Retinal pigment epithelial cell (primary cell): ENCODE measurements around the gene RNF4.

ENCODE experiments used
- DNase-seq: peaks from one replicate; pipeline ENCODE4 v3.0.0-alpha.2; 2010; ENCODE audit warnings: low read depth
- H3K4me3 ChIP-seq: 2 replicates; pipeline ENCODE4 v1.5.1; 2011; ENCODE audit warnings: mild to moderate bottlenecking, low read length, control low read depth, moderate library complexity
- TF ChIP-seq, protein P1 (sequence below): conservative IDR thresholded peaks from 2 replicates; pipeline ENCODE4 v1.5.1; 2011; ENCODE audit warnings: low read depth, low read length, control low read depth, inconsistent platforms

The RNF4 gene

DNA sequence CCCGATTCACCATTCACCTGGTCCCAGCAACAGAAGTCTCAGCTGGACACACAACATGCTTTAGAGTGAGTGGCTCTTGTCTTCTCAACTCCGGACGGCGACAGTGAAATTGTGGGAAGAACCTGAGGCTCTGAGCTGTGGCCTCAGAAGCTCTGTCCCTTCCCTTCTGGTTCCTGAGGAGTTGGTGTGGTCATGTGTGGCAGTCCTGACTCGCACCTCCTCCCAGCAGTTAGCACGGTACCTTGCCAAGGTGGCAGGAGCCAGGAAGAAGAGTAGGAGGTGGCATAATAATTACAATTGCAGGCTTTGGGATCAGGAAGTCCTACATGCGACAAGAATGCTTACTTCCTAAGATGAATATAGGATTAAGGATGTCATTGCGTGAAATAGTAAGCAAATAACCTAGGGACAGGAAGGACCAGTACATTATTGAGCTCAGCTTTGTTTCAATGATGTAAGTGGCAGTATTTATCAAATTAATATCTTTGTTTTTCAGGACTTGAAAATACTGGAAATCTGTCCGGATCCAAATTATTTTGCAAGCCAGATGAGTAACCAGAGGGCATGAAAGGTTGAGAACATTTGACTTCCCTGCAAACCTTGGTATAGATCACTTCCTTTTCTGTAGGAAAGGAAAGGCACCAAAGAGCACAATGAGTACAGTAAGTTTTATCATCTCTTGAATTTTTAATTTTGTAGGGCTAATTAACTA, 21.1 kb downstream of the RNF4 start:
- DNase-seq: no peak
- TF ChIP-seq, protein P1, sequence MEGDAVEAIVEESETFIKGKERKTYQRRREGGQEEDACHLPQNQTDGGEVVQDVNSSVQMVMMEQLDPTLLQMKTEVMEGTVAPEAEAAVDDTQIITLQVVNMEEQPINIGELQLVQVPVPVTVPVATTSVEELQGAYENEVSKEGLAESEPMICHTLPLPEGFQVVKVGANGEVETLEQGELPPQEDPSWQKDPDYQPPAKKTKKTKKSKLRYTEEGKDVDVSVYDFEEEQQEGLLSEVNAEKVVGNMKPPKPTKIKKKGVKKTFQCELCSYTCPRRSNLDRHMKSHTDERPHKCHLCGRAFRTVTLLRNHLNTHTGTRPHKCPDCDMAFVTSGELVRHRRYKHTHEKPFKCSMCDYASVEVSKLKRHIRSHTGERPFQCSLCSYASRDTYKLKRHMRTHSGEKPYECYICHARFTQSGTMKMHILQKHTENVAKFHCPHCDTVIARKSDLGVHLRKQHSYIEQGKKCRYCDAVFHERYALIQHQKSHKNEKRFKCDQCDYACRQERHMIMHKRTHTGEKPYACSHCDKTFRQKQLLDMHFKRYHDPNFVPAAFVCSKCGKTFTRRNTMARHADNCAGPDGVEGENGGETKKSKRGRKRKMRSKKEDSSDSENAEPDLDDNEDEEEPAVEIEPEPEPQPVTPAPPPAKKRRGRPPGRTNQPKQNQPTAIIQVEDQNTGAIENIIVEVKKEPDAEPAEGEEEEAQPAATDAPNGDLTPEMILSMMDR: no peak
- no peak overlapping the region for H3K4me3 ChIP-seq

DNA sequence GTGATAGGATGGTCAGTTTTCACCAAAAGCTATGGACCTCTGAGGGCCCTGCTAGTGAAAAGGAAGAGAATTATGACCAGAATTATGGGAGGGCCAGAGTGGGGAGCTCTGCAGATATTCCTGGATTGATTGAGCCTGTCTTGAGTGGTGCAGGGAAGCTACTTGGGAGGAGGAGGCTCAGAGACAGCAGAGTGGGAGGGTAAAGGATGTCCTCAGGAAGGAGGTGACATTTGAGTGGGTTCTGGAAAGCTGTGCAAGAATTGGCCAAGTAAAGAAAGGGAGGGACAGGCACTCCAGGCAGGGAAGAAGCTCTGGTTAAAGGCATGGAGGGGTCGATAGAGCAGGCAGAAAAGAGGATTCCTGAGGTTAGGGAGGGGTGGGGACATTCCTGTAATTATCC, 24.1 kb downstream of the RNF4 start:
- no peak overlapping the region for H3K4me3 ChIP-seq
- DNase-seq: no peak
- TF ChIP-seq, protein P1: no peak

DNA sequence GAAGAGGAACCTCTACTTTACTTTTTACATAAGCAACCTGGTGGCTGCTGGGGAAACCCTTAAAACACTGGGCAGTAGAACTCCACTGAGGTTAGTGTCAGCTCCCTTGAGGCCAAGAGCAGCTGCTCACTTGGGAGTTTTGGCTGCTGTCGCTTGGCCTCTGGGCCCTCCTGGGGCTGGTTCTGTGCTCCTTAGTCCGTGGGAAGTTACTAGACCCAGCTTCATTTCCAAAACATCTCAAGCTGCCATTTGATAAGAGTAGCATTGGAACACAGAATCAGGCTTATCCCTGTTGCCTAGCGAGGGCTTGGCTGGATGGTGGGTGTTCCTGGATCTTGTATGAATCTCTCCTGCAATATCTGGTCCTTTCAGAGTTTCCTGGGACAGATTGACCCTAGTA, 26.1 kb downstream of the RNF4 start:
- TF ChIP-seq, protein P1: no peak
- DNase-seq: no peak

DNA sequence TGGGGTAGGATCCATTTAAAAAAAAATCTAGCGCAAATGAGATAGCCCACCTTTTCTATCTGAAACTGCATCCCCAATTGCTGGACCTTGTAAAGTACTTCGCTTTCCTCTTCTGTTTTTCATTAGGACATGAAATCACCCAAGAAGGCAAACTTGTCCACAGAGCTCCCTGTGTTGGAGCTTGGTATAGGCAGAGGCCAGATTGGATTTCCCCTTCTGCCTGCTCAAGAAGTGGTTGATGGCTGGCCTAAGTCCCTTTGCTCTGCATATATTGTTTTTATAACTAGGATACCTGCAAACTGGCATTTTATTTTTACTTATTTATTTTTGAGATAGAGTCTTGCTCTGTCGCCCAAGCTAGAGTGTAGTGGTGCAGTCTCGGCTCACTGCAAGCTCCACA, 28.4 kb downstream of the RNF4 start:
- H3K4me3 ChIP-seq: no peak overlapping the region
- no peak for DNase-seq
- TF ChIP-seq, protein P1: no peak

More for the DNA sequence above, 26.1 kb downstream of the RNF4 start:
- no peak overlapping the region for H3K4me3 ChIP-seq

DNA sequence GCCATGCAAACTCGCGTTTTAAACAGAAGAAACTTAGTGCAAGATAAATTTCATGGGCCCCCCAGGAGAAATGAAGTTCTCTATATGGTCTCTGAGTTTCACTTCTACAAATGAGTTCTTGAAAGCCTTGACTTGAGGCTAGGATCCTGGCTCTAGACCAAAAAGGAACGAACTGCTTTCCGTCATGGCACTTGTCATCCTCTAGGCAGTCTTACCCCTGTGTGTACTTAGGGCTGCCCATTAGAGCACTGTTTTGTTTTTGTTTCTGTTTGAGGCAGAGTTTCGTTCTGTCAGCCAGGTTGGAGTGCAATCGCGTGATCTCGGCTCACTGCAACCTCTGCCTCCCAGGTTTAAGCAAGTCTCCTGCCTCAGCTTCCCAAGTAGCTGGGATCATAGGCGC, 29.0 kb downstream of the RNF4 start:
- no peak for DNase-seq
- TF ChIP-seq, protein P1: no peak
- no peak overlapping the region for H3K4me3 ChIP-seq

DNA sequence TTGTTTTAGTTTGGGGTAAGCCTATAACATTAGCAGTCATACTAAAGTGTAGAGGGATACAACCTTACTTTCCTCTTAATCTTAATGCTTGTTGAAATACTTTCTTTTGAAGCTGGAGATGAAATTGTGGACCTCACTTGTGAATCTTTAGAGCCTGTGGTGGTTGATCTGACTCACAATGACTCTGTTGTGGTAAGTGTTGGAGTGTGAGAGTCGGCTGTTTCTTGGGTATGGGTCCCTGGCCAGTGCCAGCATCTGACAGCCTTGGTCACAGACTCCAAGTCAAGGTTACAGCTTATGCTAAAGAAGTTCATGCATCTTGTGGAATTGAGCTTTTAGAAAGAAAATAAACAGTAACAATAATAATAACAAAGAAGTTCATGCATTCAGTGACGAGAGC, 31.6 kb downstream of the RNF4 start:
- no peak overlapping the region for H3K4me3 ChIP-seq
- TF ChIP-seq, protein P1: no peak
- DNase-seq: no peak

DNA sequence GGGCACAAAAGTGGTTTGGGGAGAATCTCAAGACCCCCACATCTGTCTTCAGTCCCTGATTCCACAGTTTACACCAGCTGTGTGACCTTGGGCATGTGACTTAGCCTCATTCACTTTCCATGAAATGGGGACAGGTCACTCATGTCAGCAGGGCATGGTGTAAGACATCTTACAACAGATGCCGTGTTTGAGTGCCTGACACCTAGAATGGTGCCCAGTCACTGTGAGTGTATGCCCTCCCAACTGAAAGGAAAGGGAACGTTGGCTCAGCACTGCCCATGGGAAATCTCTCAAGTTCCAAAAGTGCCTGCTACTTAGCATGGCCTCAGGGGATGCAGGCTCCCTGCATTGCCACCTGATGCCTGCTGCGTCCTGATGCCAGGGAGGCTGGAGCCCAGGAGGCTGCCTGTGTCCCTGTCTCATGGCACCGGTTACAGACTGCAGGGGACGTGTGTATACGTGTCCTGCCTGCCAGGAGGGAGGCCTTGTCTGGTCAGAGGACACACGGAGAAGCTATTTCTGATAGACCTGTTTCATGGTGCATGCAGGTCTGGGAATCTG, 32.2 kb downstream of the RNF4 start:
- no peak overlapping the region for H3K4me3 ChIP-seq
- TF ChIP-seq, protein P1: no peak
- no peak for DNase-seq
